ENCODE measurements around the gene SHC3.

The SHC3 gene

GRCh38 chr9:89191004-89191403 lies 12.4 kb upstream of the SHC3 start:
- no peak overlapping the region for H3K4me3 ChIP-seq (ENCODE audit: low read depth in 1 of 2, low read length in 1 of 2)
- TF ChIP-seq, protein P1, sequence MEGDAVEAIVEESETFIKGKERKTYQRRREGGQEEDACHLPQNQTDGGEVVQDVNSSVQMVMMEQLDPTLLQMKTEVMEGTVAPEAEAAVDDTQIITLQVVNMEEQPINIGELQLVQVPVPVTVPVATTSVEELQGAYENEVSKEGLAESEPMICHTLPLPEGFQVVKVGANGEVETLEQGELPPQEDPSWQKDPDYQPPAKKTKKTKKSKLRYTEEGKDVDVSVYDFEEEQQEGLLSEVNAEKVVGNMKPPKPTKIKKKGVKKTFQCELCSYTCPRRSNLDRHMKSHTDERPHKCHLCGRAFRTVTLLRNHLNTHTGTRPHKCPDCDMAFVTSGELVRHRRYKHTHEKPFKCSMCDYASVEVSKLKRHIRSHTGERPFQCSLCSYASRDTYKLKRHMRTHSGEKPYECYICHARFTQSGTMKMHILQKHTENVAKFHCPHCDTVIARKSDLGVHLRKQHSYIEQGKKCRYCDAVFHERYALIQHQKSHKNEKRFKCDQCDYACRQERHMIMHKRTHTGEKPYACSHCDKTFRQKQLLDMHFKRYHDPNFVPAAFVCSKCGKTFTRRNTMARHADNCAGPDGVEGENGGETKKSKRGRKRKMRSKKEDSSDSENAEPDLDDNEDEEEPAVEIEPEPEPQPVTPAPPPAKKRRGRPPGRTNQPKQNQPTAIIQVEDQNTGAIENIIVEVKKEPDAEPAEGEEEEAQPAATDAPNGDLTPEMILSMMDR (IDR thresholded peaks at IDR 0.05) = no peak
- peaks cover 66% of the 10 kb centered on the region for H3K27me3 ChIP-seq
- H3K4me1 ChIP-seq (ENCODE audit: control insufficient read depth in 1 of 2, insufficient read depth in 1 of 2, low read depth in 1 of 2, low read length in 1 of 2) = no peaks in the 10 kb centered on the region
- H3K9me3 ChIP-seq = no peaks in the 10 kb centered on the region
- H3K27ac ChIP-seq = no peak overlapping the region
- H3K36me3 ChIP-seq = no peaks in the 10 kb centered on the region

DNA sequence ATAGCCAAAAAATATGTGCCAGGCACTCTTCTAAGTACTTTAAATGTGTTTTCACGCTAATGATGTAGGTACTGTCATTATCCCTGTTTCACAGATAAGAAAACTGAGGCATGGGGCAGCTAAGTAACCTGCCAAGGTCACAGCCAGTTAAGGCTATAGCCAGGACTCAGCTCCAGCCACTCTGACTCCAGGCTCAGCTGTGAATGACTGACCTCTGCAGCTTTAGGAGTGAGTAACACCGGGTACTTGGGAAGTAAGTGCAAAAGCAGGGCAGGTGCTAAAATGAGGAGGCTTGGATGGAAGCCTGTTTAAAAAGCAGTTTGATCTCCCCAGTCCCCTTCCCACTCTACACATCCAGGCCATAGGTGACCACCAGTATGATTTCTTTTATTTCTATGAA lies 10.6 kb upstream of the SHC3 start:
- TF ChIP-seq, protein P1 (IDR thresholded peaks at IDR 0.05) = no peak
- H3K27ac ChIP-seq = no peak overlapping the region

DNA sequence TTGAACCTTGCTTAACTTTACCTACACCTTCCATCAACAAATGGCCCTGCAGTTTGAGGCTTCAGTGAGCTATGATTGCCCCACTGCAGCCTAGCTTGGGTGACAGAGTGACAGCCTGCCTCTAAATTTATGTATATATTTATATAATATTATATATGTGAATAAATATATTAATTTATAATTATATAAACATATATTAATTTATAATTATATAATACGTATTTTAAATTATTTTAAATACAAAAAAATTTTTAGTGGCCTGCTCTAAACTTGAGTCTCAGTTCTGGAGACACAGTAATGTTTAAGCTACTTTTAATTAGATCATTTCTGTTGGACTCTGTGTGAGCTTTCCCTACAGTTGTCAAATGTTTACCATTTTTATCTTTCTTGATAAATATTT lies 9.3 kb upstream of the SHC3 start:
- Histone ChIP-seq H3K4me1 (ENCODE audit: control insufficient read depth in 1 of 2, insufficient read depth in 1 of 2, low read depth in 1 of 2, low read length in 1 of 2) (no peaks in the 10 kb centered on the region), H3K27ac (no peak overlapping the region), H3K4me3 (ENCODE audit: low read depth in 1 of 2, low read length in 1 of 2) (no peak overlapping the region), H3K27me3 (peaks cover 69% of the 10 kb centered on the region), H3K9me3 (no peaks in the 10 kb centered on the region), H3K36me3 (no peaks in the 10 kb centered on the region)
- TF ChIP-seq, protein P1 (IDR thresholded peaks at IDR 0.05) = no peak

More for the DNA sequence above, 10.6 kb upstream of the SHC3 start:
- no peaks in the 10 kb centered on the region for H3K9me3 ChIP-seq
- H3K27me3 ChIP-seq = peaks cover 73% of the 10 kb centered on the region
- no peaks in the 10 kb centered on the region for H3K4me1 ChIP-seq (ENCODE audit: control insufficient read depth in 1 of 2, insufficient read depth in 1 of 2, low read depth in 1 of 2, low read length in 1 of 2)
- H3K36me3 ChIP-seq = no peaks in the 10 kb centered on the region
- H3K4me3 ChIP-seq (ENCODE audit: low read depth in 1 of 2, low read length in 1 of 2) = no peak overlapping the region

DNA sequence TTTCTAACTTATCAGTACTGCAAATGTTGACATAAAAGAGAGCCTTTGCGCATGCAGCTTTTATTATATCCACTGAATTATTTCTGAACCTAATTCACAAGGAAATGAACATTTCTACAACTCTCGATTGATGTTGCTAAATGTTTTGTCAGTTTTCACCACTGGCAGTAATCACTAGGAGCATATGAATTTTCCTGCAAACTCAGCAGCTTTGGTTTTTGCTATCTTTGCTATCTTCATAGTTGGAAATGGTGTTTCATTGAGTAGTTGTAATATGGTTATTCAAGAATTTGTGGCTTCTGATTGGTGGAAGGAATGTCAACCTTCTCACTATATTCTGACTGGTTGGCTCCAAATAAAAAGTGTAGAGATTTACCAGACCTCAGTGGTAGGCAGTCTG lies 8.9 kb upstream of the SHC3 start:
- TF ChIP-seq, protein P1 (IDR thresholded peaks at IDR 0.05) = no peak
- H3K9me3 ChIP-seq = no peaks in the 10 kb centered on the region
- no peak overlapping the region for H3K4me3 ChIP-seq (ENCODE audit: low read depth in 1 of 2, low read length in 1 of 2)
- no peaks in the 10 kb centered on the region for H3K4me1 ChIP-seq (ENCODE audit: control insufficient read depth in 1 of 2, insufficient read depth in 1 of 2, low read depth in 1 of 2, low read length in 1 of 2)
- H3K27me3 ChIP-seq = peaks cover 71% of the 10 kb centered on the region
- H3K27ac ChIP-seq = no peak overlapping the region
- no peaks in the 10 kb centered on the region for H3K36me3 ChIP-seq

DNA sequence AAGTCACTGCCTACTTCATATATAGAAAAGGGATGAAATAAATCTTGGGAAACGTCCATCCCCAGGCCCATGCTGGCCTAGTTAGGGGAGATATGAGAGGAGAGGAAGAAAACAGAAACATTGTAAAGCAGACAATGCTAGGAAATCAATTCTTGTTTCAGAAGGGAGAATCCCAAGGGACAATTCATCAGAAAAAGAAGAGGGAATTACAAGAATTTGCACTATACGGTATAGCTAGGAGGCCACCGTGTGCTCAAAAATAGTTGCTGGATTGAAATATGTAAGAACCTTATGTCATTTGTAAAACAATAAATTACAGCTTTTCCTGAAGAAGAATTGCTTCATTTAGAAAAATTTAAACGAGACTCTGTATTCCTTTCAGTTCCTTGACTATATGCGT lies 8.3 kb upstream of the SHC3 start:
- TF ChIP-seq, protein P1 (IDR thresholded peaks at IDR 0.05) = no peak
- H3K27ac ChIP-seq = no peak overlapping the region
- no peaks in the 10 kb centered on the region for H3K9me3 ChIP-seq
- peaks cover 68% of the 10 kb centered on the region for H3K27me3 ChIP-seq
- no peaks in the 10 kb centered on the region for H3K36me3 ChIP-seq
- H3K4me1 ChIP-seq (ENCODE audit: control insufficient read depth in 1 of 2, insufficient read depth in 1 of 2, low read depth in 1 of 2, low read length in 1 of 2) = no peaks in the 10 kb centered on the region
- no peak overlapping the region for H3K4me3 ChIP-seq (ENCODE audit: low read depth in 1 of 2, low read length in 1 of 2)

- H3K36me3 ChIP-seq = no peaks in the 10 kb centered on the region
- H3K27ac ChIP-seq = no peak overlapping the region
- no peaks in the 10 kb centered on the region for H3K4me1 ChIP-seq (ENCODE audit: control insufficient read depth in 1 of 2, insufficient read depth in 1 of 2, low read depth in 1 of 2, low read length in 1 of 2)
- H3K9me3 ChIP-seq = no peaks in the 10 kb centered on the region
- TF ChIP-seq, protein P1 (IDR thresholded peaks at IDR 0.05) = no peak
- no peak overlapping the region for H3K4me3 ChIP-seq (ENCODE audit: low read depth in 1 of 2, low read length in 1 of 2)
- peaks cover 73% of the 10 kb centered on the region for H3K27me3 ChIP-seq
Measured at GRCh38 chr9:89185980-89186379, 7.4 kb upstream of the SHC3 start.

Measured in neutrophil (primary cell).